GM12873 (cell line): ENCODE measurements around the gene LTBP1.
A peak's percentile ranks its signal among the peaks of the same experiment; 100 is the strongest.

ENCODE experiments used
- TF ChIP-seq, protein P1 (sequence below): IDR thresholded peaks from 2 replicates; pipeline ENCODE4 v1.5.1; 2012; ENCODE audit warnings: low read depth, mild to moderate bottlenecking, moderate library complexity, low read length, control low read depth; ENCODE audit not compliant: insufficient read depth; ENCODE audit errors: missing control alignments

LTBP1 gene

DNA sequence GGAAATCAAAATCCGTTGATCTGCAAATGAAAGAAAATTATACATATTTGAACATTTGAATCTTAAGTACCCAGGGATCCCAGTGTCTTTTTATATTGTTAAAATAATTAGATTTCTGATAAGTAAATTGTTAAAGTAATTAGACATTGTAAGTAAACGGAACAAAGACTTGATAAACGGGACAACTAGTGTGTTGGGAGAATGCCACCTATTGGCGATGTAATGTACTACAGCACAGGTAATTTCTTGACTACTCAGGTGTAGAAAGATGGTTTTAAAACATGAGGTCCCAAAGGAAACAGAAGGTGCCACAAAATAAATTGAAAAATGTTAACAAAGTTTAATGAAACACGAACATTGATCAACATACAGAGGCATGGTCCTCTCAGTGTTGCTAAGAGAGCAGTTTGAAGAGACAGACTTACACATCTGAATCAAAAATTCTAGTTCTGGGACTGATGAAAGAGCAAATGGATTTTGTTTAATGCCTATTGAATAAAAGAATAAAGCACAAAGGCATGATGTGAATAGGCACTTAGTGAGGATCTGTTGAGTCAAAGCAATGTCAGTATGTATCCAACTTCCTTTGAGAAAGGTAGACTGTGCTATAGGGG, 426.3 kb downstream of the LTBP1 start:
- TF ChIP-seq, protein P1, sequence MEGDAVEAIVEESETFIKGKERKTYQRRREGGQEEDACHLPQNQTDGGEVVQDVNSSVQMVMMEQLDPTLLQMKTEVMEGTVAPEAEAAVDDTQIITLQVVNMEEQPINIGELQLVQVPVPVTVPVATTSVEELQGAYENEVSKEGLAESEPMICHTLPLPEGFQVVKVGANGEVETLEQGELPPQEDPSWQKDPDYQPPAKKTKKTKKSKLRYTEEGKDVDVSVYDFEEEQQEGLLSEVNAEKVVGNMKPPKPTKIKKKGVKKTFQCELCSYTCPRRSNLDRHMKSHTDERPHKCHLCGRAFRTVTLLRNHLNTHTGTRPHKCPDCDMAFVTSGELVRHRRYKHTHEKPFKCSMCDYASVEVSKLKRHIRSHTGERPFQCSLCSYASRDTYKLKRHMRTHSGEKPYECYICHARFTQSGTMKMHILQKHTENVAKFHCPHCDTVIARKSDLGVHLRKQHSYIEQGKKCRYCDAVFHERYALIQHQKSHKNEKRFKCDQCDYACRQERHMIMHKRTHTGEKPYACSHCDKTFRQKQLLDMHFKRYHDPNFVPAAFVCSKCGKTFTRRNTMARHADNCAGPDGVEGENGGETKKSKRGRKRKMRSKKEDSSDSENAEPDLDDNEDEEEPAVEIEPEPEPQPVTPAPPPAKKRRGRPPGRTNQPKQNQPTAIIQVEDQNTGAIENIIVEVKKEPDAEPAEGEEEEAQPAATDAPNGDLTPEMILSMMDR, result peak; percentile 77

DNA sequence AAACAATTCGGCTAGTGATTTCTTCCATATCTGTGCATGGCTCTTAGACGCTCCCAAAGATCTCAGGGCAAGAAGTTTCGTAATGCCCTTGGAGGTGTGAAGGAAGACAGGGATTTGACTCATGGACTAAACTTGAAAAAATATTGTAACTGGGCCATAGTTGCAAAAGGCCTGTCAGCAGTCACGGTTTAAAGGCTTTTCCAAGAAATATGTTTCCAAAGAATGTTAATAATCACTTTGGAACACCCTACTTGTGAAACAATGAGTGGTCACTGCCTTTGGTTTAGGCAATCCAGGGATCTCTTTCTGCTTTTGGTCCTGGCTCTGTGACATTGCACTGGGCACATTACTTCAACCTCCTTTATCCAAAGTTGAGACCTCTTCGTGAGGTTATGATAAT, 427.2 kb downstream of the LTBP1 start:
- TF ChIP-seq, protein P1, result no peak

DNA sequence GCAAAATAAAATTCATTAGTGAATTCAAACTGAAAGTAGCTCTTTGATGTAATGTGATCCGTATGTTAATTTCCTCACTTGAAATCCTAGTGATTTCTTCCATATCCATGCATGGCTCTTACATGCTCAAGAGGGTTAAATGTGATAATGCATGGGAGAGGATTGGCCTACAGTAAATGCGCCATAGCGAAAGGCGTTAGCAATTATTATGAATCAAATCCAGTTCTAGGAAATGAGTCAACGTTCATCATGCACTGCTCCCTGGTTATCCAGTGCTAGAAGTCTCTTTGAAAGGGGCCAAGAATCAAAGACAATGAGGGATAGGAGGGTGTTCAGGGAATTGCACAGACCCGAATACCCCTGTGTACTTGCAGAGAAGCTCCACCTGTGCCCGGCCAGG, 428.3 kb downstream of the LTBP1 start:
- TF ChIP-seq, protein P1, result no peak

DNA sequence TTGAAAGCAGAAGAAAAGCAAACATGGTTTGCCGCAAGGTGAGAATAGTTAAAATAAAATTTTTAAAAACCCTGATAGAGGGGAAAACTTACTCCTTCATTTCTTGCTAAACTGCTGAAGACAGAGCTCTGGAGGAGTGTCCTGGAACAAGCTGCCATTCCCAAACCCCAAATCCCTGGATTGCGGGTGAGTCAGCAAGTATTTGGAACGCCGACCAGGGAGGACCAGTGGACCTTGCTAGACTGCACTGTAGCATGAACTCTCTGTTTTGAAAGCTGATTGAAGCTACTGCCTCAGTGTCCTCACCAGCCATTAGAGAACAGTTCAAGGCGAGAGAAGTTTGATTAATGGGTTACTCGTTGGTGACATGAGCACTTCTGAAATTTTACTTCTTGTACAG, 430.3 kb downstream of the LTBP1 start:
- TF ChIP-seq, protein P1, result no peak

DNA sequence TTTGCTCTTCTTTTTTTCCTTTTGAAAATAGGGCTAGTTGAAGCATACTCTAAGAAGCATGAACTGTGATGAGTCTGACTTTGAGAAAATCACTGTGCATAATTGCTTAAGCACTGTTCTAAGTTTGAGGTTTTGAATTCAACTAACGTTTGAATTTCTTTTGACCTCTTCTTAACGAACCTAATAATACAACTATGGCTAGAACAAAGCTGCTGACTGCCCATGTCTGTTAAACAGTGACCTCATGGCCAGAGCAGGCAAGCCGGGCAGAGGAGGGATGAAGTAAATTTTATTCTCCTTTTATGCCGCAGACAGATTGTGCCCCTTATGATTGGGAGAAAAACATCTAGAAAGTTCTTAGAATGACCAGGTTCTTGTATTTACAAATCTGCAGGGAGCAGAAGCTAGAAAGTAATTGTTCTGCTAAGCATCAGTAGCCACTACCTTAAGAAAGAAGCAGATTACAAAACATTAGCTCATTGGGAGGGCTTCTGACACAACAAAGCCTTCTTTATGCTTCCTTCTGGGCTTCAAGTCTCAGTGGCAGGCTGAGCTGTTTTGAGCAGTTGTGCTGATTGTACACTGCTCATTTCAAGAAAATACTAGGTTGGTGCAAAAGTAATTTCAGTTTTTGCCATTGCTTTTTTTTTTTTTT, 431.9 kb downstream of the LTBP1 start:
- TF ChIP-seq, protein P1, result no peak

DNA sequence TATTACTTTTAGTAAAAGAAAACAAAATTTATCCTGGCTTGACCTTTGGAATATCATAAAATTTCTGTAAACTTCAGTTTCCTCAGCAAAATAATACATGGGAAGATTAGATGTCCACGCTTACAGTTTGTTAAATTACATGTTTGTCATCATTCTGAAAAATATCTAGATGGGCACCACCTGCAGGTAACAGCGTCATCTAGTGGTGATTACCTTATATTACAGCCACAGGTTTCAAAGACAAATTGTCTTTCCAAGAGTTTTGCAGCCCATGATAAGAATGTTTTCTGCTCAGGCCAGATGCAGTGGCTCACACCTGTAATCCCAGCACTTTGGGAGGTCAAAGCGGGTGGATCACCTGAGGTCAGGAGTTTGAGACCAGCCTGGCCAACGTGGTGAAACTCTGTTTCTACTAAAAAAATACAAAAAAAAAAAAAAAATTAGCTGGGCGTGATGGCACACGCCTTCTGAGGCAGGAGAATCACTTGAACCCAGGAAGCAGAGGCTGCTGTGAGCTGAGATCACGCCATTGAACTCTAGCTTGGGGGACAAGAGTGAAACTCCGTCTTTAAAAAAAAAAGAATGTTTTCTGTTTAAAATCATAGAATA, 433.4 kb downstream of the LTBP1 start:
- TF ChIP-seq, protein P1, result peak; percentile 69

DNA sequence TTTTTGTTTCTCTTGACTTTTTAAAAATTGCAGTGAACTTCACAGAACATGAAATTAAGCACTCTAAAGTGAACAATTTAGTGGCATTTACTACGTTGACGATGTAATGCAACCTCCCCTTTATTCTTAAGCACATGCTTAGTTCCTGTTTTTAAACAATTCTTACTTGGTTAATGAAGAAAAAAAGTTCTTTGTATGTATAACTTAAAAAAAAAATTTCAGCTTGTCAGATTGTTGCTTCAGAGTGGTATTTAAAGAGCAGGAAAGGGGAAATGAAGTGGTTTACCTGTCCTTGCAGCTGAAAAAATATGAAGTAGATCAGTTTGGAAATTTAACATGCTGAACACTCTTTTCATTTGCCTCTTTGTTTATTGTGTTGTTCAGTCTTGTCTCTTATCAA, 434.0 kb downstream of the LTBP1 start:
- TF ChIP-seq, protein P1, result no peak
